GM18907 (cell line): ENCODE results near the gene AWAT2.

Experiments
- ATAC-seq: cut with Tn5 transposase; IDR thresholded peaks from one replicate; pipeline ENCODE4 v1.9.1; 2021; ENCODE audit warnings: mild to moderate bottlenecking, moderate library complexity; ENCODE audit not compliant: unreplicated experiment

The AWAT2 gene

GRCh38 chrX:70042399-70043371, 7.1 kb downstream of the AWAT2 start:
- no peak for ATAC-seq

- no peak for ATAC-seq
Observed at GRCh38 chrX:70041993-70042392, 7.7 kb downstream of the AWAT2 start.

- no peak for ATAC-seq
Observed at GRCh38 chrX:70039758-70040157, 10.0 kb downstream of the AWAT2 start.

- ATAC-seq = no peak
Observed at GRCh38 chrX:70038951-70039350, 10.8 kb downstream of the AWAT2 start.

GRCh38 chrX:70038515-70038914, 11.2 kb downstream of the AWAT2 start:
- ATAC-seq = no peak

- no peak for ATAC-seq
Observed at GRCh38 chrX:70034646-70035045, 15.1 kb downstream of the AWAT2 start.

- ATAC-seq = peak; percentile 76
Observed at GRCh38 chrX:70033348-70034051, 16.2 kb downstream of the AWAT2 start.

GRCh38 chrX:70032792-70033191, 16.9 kb downstream of the AWAT2 start:
- ATAC-seq = no peak

- ATAC-seq = peak; percentile 82
Observed at GRCh38 chrX:70030301-70030767, 19.4 kb downstream of the AWAT2 start.

GRCh38 chrX:70029863-70030262, 19.9 kb downstream of the AWAT2 start:
- ATAC-seq = no peak

GRCh38 chrX:70026851-70027200, 22.9 kb downstream of the AWAT2 start:
- no peak for ATAC-seq

GRCh38 chrX:70026112-70026850, 23.5 kb downstream of the AWAT2 start:
- ATAC-seq = no peak

- ATAC-seq = no peak
Observed at GRCh38 chrX:70025464-70025863, 24.3 kb downstream of the AWAT2 start.

- ATAC-seq = no peak
Observed at GRCh38 chrX:70022616-70023015, 27.1 kb downstream of the AWAT2 start.

GRCh38 chrX:70016513-70016912, 33.2 kb downstream of the AWAT2 start:
- ATAC-seq = no peak

GRCh38 chrX:70013466-70014381, 36.0 kb downstream of the AWAT2 start:
- ATAC-seq = no peak

GRCh38 chrX:70012756-70013155, 37.0 kb downstream of the AWAT2 start:
- ATAC-seq = no peak

- ATAC-seq = no peak
Observed at GRCh38 chrX:70009970-70010369, 39.8 kb downstream of the AWAT2 start.

GRCh38 chrX:70009049-70009448, 40.7 kb downstream of the AWAT2 start:
- no peak for ATAC-seq

- ATAC-seq = no peak
Observed at GRCh38 chrX:70007946-70008345, 41.8 kb downstream of the AWAT2 start.
